Endothelial cell of umbilical vein (primary cell): ENCODE data around the gene SIRT3. TPM values are rescaled to one million over a fixed set of nuclear protein-coding genes. Genes with fewer than 3 reads are reported as not detected.

Source experiments
- BruUV-seq: library from RNA; stranded (reverse); fragments of 400-500 nt; replicated peaks from 2 replicates; lab custom pipeline; 2021; lab: Mats Ljungman, UMichigan
- CTCF ChIA-PET: fragments of 300-600, 350-600 bp; sonication (Branson Sonifier 250); formaldehyde crosslinking; loops from one replicate; lab custom pipeline; 2021; ENCODE audit warnings: antibody characterized with exemption, inconsistent platforms; lab: Charles Lee
- POLR2A ChIA-PET: fragments of 300-600, 350-600 bp; sonication (Branson Sonifier 250); formaldehyde crosslinking; loops from one replicate; lab custom pipeline; 2021; ENCODE audit warnings: antibody characterized with exemption, inconsistent platforms; lab: Charles Lee
- DNase-seq: peaks from one replicate; pipeline ENCODE4 v3.0.0-alpha.2; 2011; ENCODE audit warnings: low read depth, low spot score
- FAIRE-seq: peaks from 2 replicates; lab custom pipeline; 2011; peaks lifted over from hg19 to GRCh38; lab: Jason Lieb, UNC
- H2AFZ ChIP-seq: 2 replicates; pipeline ENCODE4 v1.6.0; 2012; ENCODE audit warnings: low read depth, low read length, control low read depth, inconsistent platforms
- H3K27ac ChIP-seq: 2 replicates; pipeline ENCODE4 v1.5.1; 2011; ENCODE audit warnings: low read depth, mild to moderate bottlenecking, control low read depth, low read length, moderate library complexity; ENCODE audit not compliant: insufficient read depth
- H3K27me3 ChIP-seq, 2 experiments: 2 replicates each; pipeline versions ENCODE4 v1.6.0 to v1.6.1; 2011; ENCODE audit warnings: low read length in 2 of 2, mixed read lengths in 1 of 2; ENCODE audit not compliant: control insufficient read depth in 2 of 2, insufficient read depth in 2 of 2
- H3K36me3 ChIP-seq, 2 experiments: 2 replicates in 1 of 2; 3 replicates in 1 of 2; pipeline ENCODE4 v1.5.1; 2011; ENCODE audit warnings: low read length in 2 of 2, mild to moderate bottlenecking in 1 of 2, moderate library complexity in 1 of 2; ENCODE audit not compliant: control insufficient read depth in 2 of 2, insufficient read depth in 2 of 2; ENCODE audit errors: extremely low read depth in 1 of 2
- H3K4me1 ChIP-seq: 3 replicates; pipeline ENCODE4 v1.5.1; 2011; ENCODE audit warnings: mild to moderate bottlenecking, low read length; ENCODE audit not compliant: control insufficient read depth, insufficient read depth; ENCODE audit errors: extremely low read depth
- H3K4me2 ChIP-seq: 2 replicates; pipeline ENCODE4 v1.6.1; 2011; ENCODE audit warnings: low read length, control low read depth, mixed read lengths; ENCODE audit not compliant: insufficient read depth
- H3K4me3 ChIP-seq, 3 experiments: fragments of 200-600 bp in 1 of 3; sonication (generic), shearing (Covaris generic) in 1 of 3; replicated peaks in 1 of 3; 2 replicates each; pipeline ENCODE4 v1.5.1; 2011 to 2016; ENCODE audit warnings: control low read depth in 3 of 3, low read length in 3 of 3, mild to moderate bottlenecking in 2 of 3, inconsistent platforms in 1 of 3, low read depth in 1 of 3, moderate library complexity in 1 of 3; ENCODE audit not compliant: insufficient read depth in 1 of 3
- H3K79me2 ChIP-seq: 2 replicates; pipeline ENCODE4 v1.6.0; 2012; ENCODE audit warnings: low read length, inconsistent platforms; ENCODE audit not compliant: control insufficient read depth, insufficient read depth
- H3K9ac ChIP-seq: replicated peaks from 2 replicates; pipeline ENCODE3; 2011; ENCODE audit warnings: low read length, control low read depth; ENCODE audit not compliant: insufficient read depth; ENCODE audit errors: extremely low read depth
- H3K9me1 ChIP-seq: replicated peaks from 3 replicates; pipeline ENCODE4 v1.6.0; 2011; ENCODE audit warnings: mild to moderate bottlenecking, low read length; ENCODE audit not compliant: control insufficient read depth, insufficient read depth; ENCODE audit errors: extremely low read depth
- H3K9me3 ChIP-seq: replicated peaks from 2 replicates; pipeline ENCODE4 v1.5.1; 2012; ENCODE audit warnings: low read length, inconsistent platforms; ENCODE audit not compliant: control insufficient read depth, insufficient read depth
- H4K20me1 ChIP-seq: replicated peaks from 2 replicates; pipeline ENCODE3; 2011; ENCODE audit warnings: mild to moderate bottlenecking, low read length; ENCODE audit not compliant: control insufficient read depth, insufficient read depth; ENCODE audit errors: extremely low read depth
- CTCF ChIP-seq, 2 donors: IDR thresholded peaks; 1 replicate in 1 of 2; 2 replicates in 1 of 2; pipeline ENCODE4 v1.5.1; 2011; ENCODE audit warnings: low read length in 2 of 2, mild to moderate bottlenecking in 2 of 2, moderate library complexity in 2 of 2, control low read depth in 1 of 2, inconsistent platforms in 1 of 2, low read depth in 1 of 2; ENCODE audit not compliant: insufficient read depth in 1 of 2; ENCODE audit errors: extremely low read depth in 1 of 2
- EZH2 ChIP-seq: IDR thresholded peaks from 2 replicates; pipeline ENCODE4 v1.6.1; 2012; ENCODE audit warnings: borderline replicate concordance, low read depth, mild to moderate bottlenecking, moderate library complexity, low read length, inconsistent platforms; ENCODE audit not compliant: severe bottlenecking
- FOS ChIP-seq: IDR thresholded peaks from 2 replicates; pipeline ENCODE4 v1.6.1; 2011; ENCODE audit warnings: mild to moderate bottlenecking, low read length, moderate library complexity, borderline replicate concordance; ENCODE audit not compliant: insufficient read depth
- GATA2 ChIP-seq: IDR thresholded peaks from 2 replicates; pipeline ENCODE4 v1.7.0; 2011; ENCODE audit warnings: low read depth, mild to moderate bottlenecking, moderate library complexity, mixed read lengths, low read length; ENCODE audit not compliant: insufficient read length, insufficient read depth
- JUN ChIP-seq: IDR thresholded peaks from 2 replicates; pipeline ENCODE4 v1.6.1; 2011; ENCODE audit warnings: borderline replicate concordance, low read depth; ENCODE audit not compliant: insufficient read length, insufficient read depth
- MAX ChIP-seq: IDR thresholded peaks from 2 replicates; pipeline ENCODE4 v1.6.1; 2011; ENCODE audit not compliant: insufficient read depth, insufficient read length
- MYC ChIP-seq: IDR thresholded peaks from one replicate; pipeline ENCODE4 v1.6.1; 2011; ENCODE audit warnings: mild to moderate bottlenecking, low read depth, low read length
- POLR2A ChIP-seq: IDR thresholded peaks from 2 replicates; pipeline ENCODE4 v1.6.1; 2012; ENCODE audit warnings: low read depth, mild to moderate bottlenecking, control low read depth, low read length
- POLR2AphosphoS5 ChIP-seq: IDR thresholded peaks from 2 replicates; pipeline ENCODE4 v1.6.1; 2012; ENCODE audit warnings: low read depth, mild to moderate bottlenecking, control low read depth, low read length, moderate library complexity; ENCODE audit not compliant: insufficient read depth
- dilution Hi-C: fragments of 300-500 bp; cut with MboI; formaldehyde crosslinking; loops from one replicate; pipeline ENCODE4 v1.15.0; 2019; ENCODE audit warnings: low sequenced_read_pairs; ENCODE audit not compliant: extremely low pct_ligation_motif_present
- intact Hi-C: fragments of 100-400 bp; cut with micrococcal nuclease; formaldehyde crosslinking; loops from one replicate; pipeline ENCODE4 v1.10.0; 2022
- polyA plus RNA-seq, 4 experiments: library from polyadenylated mRNA; depleted of rRNA in 3 of 4; stranded (reverse) in 3 of 4; unstranded in 1 of 4; fragments of >200 nt; gene quantifications; 2 replicates each; pipeline versions ENCODE4 v1.2.1 to v1.2.3, GENCODE V29; 2011 to 2012; ENCODE audit warnings: missing spikeins in 1 of 4
- total RNA-seq: library from RNA; stranded (reverse); gene quantifications from 2 replicates; pipeline ENCODE4 v1.2.3, GENCODE V29; 2021

Gene SIRT3
- total and polyA plus RNA-seq, 2 donors (not counting 3 experiments of a cell fraction or from before 2014, with no cell fraction given) = 12.0 to 18.3 TPM

- Histone ChIP-seq H3K36me3 (peaks cover 0 to 3% of the 10 kb centered on the region in 2 experiments), H3K4me3 (no peak overlapping the region), H2AFZ (no peak overlapping the region), H3K79me2 (no peaks in the 10 kb centered on the region), H4K20me1 (no peaks in the 10 kb centered on the region), H3K9me3 (no peaks in the 10 kb centered on the region), H3K27me3 (no peaks in the 10 kb centered on the region), H3K9me1 (no peaks in the 10 kb centered on the region), H3K4me2 (no peak overlapping the region), H3K27ac (no peak overlapping the region), H3K9ac (no peak overlapping the region), H3K4me1 (no peaks in the 10 kb centered on the region)
- intact Hi-C loops = no loop called here
- POLR2A ChIA-PET = no interaction called here
- dilution Hi-C loops = no loop called here
- DNase-seq (no peak), FAIRE-seq (no peak)
- BruUV-seq = no TSS peak
- CTCF ChIA-PET = interaction anchor here (1.3 kb wide), 1 partner anchor 8 kb away, joined by 3 read pairs; no protein-coding TSS in a partner anchor
- no peak for TF ChIP-seq GATA2
- no peak for TF ChIP-seq MAX
- TF ChIP-seq CTCF (IDR thresholded peaks at IDR 0.05; ENCODE audit: extremely low read depth in 1 of 2, insufficient read depth in 1 of 2, low read depth in 1 of 2, low read length in 2 of 2) = no peak
- TF ChIP-seq EZH2 = no peak
- no peak for TF ChIP-seq MYC
- TF ChIP-seq JUN = no peak
- TF ChIP-seq POLR2AphosphoS5 = no peak
- no peak for TF ChIP-seq POLR2A
- TF ChIP-seq FOS = no peak
These were observed 11.7 kb downstream of the SIRT3 start for GRCh38 chr11:224424-224823.
